RWPE2 (cell line): Measurements from ENCODE around the gene AGR2.

Experiments
- ATAC-seq: fragments of 200-7000 bp; cut with Tn5 transposase; 3 replicates; pipeline ENCODE4 v1.9.1; 2021; ENCODE audit warnings: low read depth
- DNase-seq: peaks from one replicate; pipeline ENCODE4 v3.0.0-alpha.2; 2020; ENCODE audit warnings: low spot score
- H3K27ac ChIP-seq: fragments of 450-650 bp; 2 replicates; pipeline ENCODE4 v1.5.1; 2017; ENCODE audit warnings: mild to moderate bottlenecking; ENCODE audit not compliant: poor library complexity, severe bottlenecking
- H3K27me3 ChIP-seq: fragments of 250-450 bp; sonication (Bioruptor Pico); 2 replicates; pipeline ENCODE4 v1.5.1; 2021; ENCODE audit warnings: mild to moderate bottlenecking, moderate library complexity; ENCODE audit not compliant: insufficient read depth, poor library complexity, severe bottlenecking
- H3K36me3 ChIP-seq: fragments of 250-450 bp; sonication (Bioruptor Pico); 2 replicates; pipeline ENCODE4 v1.5.1; 2020; ENCODE audit warnings: low read depth, mild to moderate bottlenecking, moderate library complexity
- H3K4me1 ChIP-seq: fragments of 250-450 bp; sonication (Bioruptor Pico); 2 replicates; pipeline ENCODE4 v1.5.1; 2021; ENCODE audit warnings: mild to moderate bottlenecking, moderate library complexity; ENCODE audit not compliant: insufficient read depth, poor library complexity, severe bottlenecking
- H3K4me3 ChIP-seq: fragments of 250-450 bp; sonication (Bioruptor Pico); 2 replicates; pipeline ENCODE4 v1.5.1; 2021; ENCODE audit warnings: mild to moderate bottlenecking, moderate library complexity; ENCODE audit not compliant: severe bottlenecking
- H3K9me3 ChIP-seq: fragments of 250-450 bp; sonication (Bioruptor Pico); 2 replicates; pipeline ENCODE4 v1.5.1; 2021; ENCODE audit warnings: mild to moderate bottlenecking, moderate library complexity; ENCODE audit not compliant: severe bottlenecking
- CTCF ChIP-seq: fragments of 450-650 bp; IDR thresholded peaks from one replicate; pipeline ENCODE4 v1.5.1; 2017; ENCODE audit warnings: mild to moderate bottlenecking, moderate library complexity; ENCODE audit not compliant: poor library complexity, severe bottlenecking

Gene AGR2

GRCh38 chr7:16780596-16780995 is 24.2 kb downstream of the AGR2 start:
- ATAC-seq (no peak), DNase-seq (no peak)
- Histone ChIP-seq H3K27me3 (no peaks in the 10 kb centered on the region), H3K36me3 (peaks cover 16% of the 10 kb centered on the region), H3K27ac (no peak overlapping the region), H3K4me1 (no peaks in the 10 kb centered on the region), H3K9me3 (no peaks in the 10 kb centered on the region), H3K4me3 (no peak overlapping the region)
- TF ChIP-seq CTCF: no peak

- H3K36me3 ChIP-seq: peaks cover 11% of the 10 kb centered on the region
- DNase-seq (no peak), ATAC-seq (no peak)
- no peak for TF ChIP-seq CTCF
- no peaks in the 10 kb centered on the region for H3K9me3 ChIP-seq
- no peaks in the 10 kb centered on the region for H3K27me3 ChIP-seq
- H3K4me3 ChIP-seq: no peak overlapping the region
- H3K27ac ChIP-seq: no peak overlapping the region
- peaks cover 9% of the 10 kb centered on the region for H3K4me1 ChIP-seq
Observed at GRCh38 chr7:16779051-16779450, 25.7 kb downstream of the AGR2 start.

- peaks cover 9% of the 10 kb centered on the region for H3K36me3 ChIP-seq
- H3K27me3 ChIP-seq: no peaks in the 10 kb centered on the region
- DNase-seq (no peak), ATAC-seq (no peak)
- no peaks in the 10 kb centered on the region for H3K9me3 ChIP-seq
- no peak overlapping the region for H3K27ac ChIP-seq
- H3K4me1 ChIP-seq: peaks cover 9% of the 10 kb centered on the region
- H3K4me3 ChIP-seq: no peak overlapping the region
- no peak for TF ChIP-seq CTCF
Observed at GRCh38 chr7:16778476-16778875, 26.3 kb downstream of the AGR2 start.

GRCh38 chr7:16776053-16776452 is 28.7 kb downstream of the AGR2 start:
- ATAC-seq (no peak), DNase-seq (no peak)
- TF ChIP-seq CTCF: no peak
- H3K27me3 ChIP-seq: no peaks in the 10 kb centered on the region
- no peaks in the 10 kb centered on the region for H3K9me3 ChIP-seq
- H3K4me3 ChIP-seq: no peak overlapping the region
- peaks cover 17% of the 10 kb centered on the region for H3K4me1 ChIP-seq
- H3K27ac ChIP-seq: no peak overlapping the region
- 0 out of 2 replicates have a peak, but pooled peaks cover 3% of the 10 kb centered on the region for H3K36me3 ChIP-seq

- Histone ChIP-seq H3K36me3 (0 out of 2 replicates have a peak, but pooled peaks cover 3% of the 10 kb centered on the region), H3K9me3 (no peaks in the 10 kb centered on the region), H3K27me3 (no peaks in the 10 kb centered on the region), H3K4me1 (peaks cover 25% of the 10 kb centered on the region), H3K4me3 (no peak overlapping the region), H3K27ac (no peak overlapping the region)
- DNase-seq (no peak), ATAC-seq (peak; percentile 66; the same call in 2 of the 3 replicates)
- no peak for TF ChIP-seq CTCF
Observed at GRCh38 chr7:16774986-16775385, 29.8 kb downstream of the AGR2 start.
